Kidney (tissue), 14 donors: Measurements from ENCODE around the gene PLPPR5. TPM values are rescaled to one million over a fixed set of nuclear protein-coding genes. Genes with fewer than 3 reads are reported as not detected.

Experiments
- DNase-seq, 5 donors: peaks; one replicate each; pipeline ENCODE4 v3.0.0-alpha.2; 2013 to 2020
- FAIRE-seq: peaks from 2 replicates; lab custom pipeline; 2012; peaks lifted over from hg19 to GRCh38; lab: Jason Lieb, UNC
- H3K27ac ChIP-seq, 2 donors: one replicate each; pipeline ENCODE4 v1.7.0; 2013; ENCODE audit warnings: low read depth in 2 of 2, low read length in 2 of 2, inconsistent platforms in 1 of 2
- H3K27me3 ChIP-seq: one replicate; pipeline ENCODE4 v1.7.1; 2013; ENCODE audit warnings: low read length, inconsistent platforms; ENCODE audit not compliant: control insufficient read depth, insufficient read depth
- H3K36me3 ChIP-seq, 3 donors: one replicate each; pipeline versions ENCODE4 v1.7.0 to v1.7.1; 2013; ENCODE audit warnings: low read length in 3 of 3, control low read depth in 1 of 3, inconsistent platforms in 1 of 3; ENCODE audit not compliant: insufficient read depth in 3 of 3, control insufficient read depth in 2 of 3
- H3K4me1 ChIP-seq, 3 donors: one replicate each; pipeline versions ENCODE4 v1.7.0 to v1.7.1; 2013; ENCODE audit warnings: low read length in 3 of 3, inconsistent platforms in 1 of 3, low read depth in 1 of 3; ENCODE audit not compliant: control insufficient read depth in 2 of 3, insufficient read depth in 2 of 3
- H3K4me3 ChIP-seq, 3 donors: one replicate each; pipeline versions ENCODE4 v1.7.0 to v1.8.1; 2013; ENCODE audit warnings: low read length in 3 of 3, control low read depth in 1 of 3, inconsistent platforms in 1 of 3
- H3K9ac ChIP-seq, 3 donors: one replicate each; pipeline versions ENCODE4 v1.7.0 to v1.7.1; 2013; ENCODE audit warnings: low read length in 3 of 3, control low read depth in 1 of 3, inconsistent platforms in 1 of 3
- H3K9me3 ChIP-seq, 3 donors: one replicate each; pipeline versions ENCODE4 v1.7.0 to v1.7.1; 2013; ENCODE audit warnings: low read length in 3 of 3, control low read depth in 1 of 3, inconsistent platforms in 1 of 3; ENCODE audit not compliant: control insufficient read depth in 2 of 3, insufficient read depth in 1 of 3
- intact Hi-C: fragments of 100-400 bp; cut with DNase I; formaldehyde crosslinking; loops from one replicate; pipeline ENCODE4 v1.11.1; 2022
- polyA plus RNA-seq: library from polyadenylated mRNA; stranded (reverse); fragments of 350-450 nt; fragmentation: Illumina TruSeq; extraction: RNeasy Lipid Tissue Mini Kit (QIAGEN cat#74804); gene quantifications from one replicate; pipeline ENCODE4 v1.2.3, GENCODE V29; 2014; ENCODE audit warnings: low read depth, low replicate concordance; ENCODE audit not compliant: insufficient read depth
- total RNA-seq: library from RNA; stranded (reverse); fragmentation: NEBNext Ultra II Directional; extraction: Animal tissue kit (Norgen Biotek cat#: 25700); gene quantifications from one replicate; pipeline ENCODE4 v1.2.1, GENCODE V29; 2021
- TF ChIP-seq, protein P1 (sequence below): IDR thresholded peaks from 3 replicates; pipeline ENCODE4 v1.5.1; 2012; ENCODE audit warnings: mild to moderate bottlenecking, moderate library complexity, borderline replicate concordance; ENCODE audit not compliant: insufficient read depth; ENCODE audit errors: extremely low read depth
- donor health status: control.
- donor health status: control.
- donor health status: control.
- donor health status: control.
- donor health status: control.
- donor health status: DM: yes; HTN: yes; CAD: no.
- donor health status: Normal renal cell carcinoma (clear cell type).

The PLPPR5 gene
- total and polyA plus RNA-seq, 2 donors from 2014 or later: 0.09 TPM; not detected in 1

DNA sequence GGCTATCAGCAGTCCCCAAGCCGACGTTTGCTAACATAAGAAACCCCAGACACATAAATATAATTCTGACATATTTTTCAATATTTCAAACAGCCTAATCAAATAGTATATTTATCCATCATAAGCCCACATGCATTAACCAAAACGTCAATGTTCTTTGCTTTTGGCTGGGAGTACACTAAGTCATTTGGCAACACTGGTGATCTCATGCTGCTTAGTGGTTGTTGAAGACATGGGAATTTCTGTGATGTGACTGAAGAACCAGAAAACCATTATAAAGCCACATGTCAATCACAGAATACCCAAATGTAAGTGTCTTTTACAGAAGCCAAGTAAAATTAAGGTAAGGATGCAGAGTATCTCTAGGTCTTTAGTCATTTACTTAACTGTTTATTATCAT lies 57.6 kb downstream of the PLPPR5 start:
- TF ChIP-seq, protein P1, sequence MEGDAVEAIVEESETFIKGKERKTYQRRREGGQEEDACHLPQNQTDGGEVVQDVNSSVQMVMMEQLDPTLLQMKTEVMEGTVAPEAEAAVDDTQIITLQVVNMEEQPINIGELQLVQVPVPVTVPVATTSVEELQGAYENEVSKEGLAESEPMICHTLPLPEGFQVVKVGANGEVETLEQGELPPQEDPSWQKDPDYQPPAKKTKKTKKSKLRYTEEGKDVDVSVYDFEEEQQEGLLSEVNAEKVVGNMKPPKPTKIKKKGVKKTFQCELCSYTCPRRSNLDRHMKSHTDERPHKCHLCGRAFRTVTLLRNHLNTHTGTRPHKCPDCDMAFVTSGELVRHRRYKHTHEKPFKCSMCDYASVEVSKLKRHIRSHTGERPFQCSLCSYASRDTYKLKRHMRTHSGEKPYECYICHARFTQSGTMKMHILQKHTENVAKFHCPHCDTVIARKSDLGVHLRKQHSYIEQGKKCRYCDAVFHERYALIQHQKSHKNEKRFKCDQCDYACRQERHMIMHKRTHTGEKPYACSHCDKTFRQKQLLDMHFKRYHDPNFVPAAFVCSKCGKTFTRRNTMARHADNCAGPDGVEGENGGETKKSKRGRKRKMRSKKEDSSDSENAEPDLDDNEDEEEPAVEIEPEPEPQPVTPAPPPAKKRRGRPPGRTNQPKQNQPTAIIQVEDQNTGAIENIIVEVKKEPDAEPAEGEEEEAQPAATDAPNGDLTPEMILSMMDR: no peak
- Histone ChIP-seq H3K36me3 (no peaks in the 10 kb centered on the region), H3K4me3 (no peak overlapping the region), H3K9ac (no peak overlapping the region), H3K4me1 (no peaks in the 10 kb centered on the region), H3K27ac (no peak overlapping the region), H3K9me3 (no peaks in the 10 kb centered on the region), H3K27me3 (no peaks in the 10 kb centered on the region)
- intact Hi-C loops: no loop called here
- no peak for DNase-seq
- FAIRE-seq: no peak

DNA sequence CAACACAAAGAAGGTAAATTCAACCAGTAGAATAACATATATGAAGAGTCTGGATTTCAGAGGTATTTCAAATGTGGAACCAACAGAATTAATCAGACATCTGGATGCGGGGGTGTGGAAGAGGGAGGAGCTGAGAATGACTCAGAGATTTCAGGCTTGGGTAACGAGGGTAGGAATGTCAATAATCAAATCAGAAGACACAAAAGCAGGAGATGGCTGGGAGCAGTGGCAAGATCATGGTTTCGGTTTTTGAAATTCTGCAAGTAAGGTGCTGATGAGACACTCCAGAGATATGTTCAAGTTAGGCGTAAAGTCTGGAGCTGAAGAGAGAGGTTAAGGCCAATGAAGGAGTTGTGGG lies 64.0 kb downstream of the PLPPR5 start:
- Histone ChIP-seq H3K27ac (no peak overlapping the region), H3K36me3 (no peaks in the 10 kb centered on the region), H3K4me1 (no peaks in the 10 kb centered on the region), H3K4me3 (no peak overlapping the region), H3K9ac (no peak overlapping the region), H3K9me3 (no peaks in the 10 kb centered on the region), H3K27me3 (no peaks in the 10 kb centered on the region)
- intact Hi-C loops: no loop called here
- TF ChIP-seq, protein P1: no peak
- no peak for DNase-seq
- no peak for FAIRE-seq

DNA sequence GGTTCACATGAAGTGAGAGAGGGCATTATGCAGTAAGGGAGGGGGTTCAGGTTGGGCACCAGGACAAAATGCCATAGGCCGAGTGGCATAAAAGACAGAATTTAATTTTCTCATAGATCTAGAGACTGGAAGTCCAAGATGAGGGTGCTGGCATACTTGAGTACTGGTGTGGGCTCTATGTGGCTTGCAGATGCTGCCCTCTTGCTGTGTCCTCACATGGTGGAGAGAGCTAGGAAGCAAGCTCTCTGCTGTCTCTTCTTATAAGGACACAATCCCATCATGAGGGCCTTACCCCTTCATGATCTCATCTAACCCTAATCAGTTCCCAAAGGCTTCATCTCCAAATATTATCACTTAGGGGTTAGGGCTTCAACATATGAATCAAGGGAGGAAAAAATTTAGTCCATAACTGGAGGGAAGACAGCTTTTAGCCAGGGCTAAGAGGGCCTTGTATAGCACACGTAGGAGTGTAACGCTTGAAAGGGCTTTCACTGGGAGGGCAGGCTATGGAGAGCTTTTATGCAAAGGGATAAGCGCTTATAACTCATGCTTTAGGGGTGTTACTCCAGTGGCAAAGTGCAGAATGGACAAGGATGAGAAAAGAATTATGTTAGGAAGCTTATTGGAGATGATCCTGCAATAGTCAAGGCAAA lies 64.5 kb downstream of the PLPPR5 start:
- Histone ChIP-seq H3K27me3 (no peaks in the 10 kb centered on the region), H3K4me1 (no peaks in the 10 kb centered on the region), H3K9me3 (no peaks in the 10 kb centered on the region), H3K36me3 (no peaks in the 10 kb centered on the region), H3K9ac (no peak overlapping the region), H3K27ac (no peak overlapping the region), H3K4me3 (no peak overlapping the region)
- FAIRE-seq (no peak), DNase-seq (no peak)
- TF ChIP-seq, protein P1: no peak
- intact Hi-C loops: no loop called here

DNA sequence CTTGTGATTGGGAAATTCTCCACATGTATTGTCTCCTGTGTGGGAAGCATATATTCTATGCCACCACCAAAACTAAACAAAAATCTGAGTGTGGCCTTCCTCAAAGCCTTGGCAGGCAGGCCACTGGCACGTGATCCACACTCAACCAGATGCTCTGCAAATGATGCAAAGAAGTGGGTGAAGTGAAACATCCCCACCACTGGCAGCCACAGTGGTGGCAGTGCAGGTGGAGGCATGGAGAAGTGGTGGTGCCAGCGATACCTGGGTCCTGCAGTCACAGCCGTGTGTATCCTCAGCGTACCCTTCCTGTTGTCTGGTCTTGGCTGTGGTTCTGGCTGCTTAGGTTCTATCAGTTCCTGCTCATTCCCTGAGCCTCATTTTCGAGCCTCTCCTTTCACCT lies 65.2 kb downstream of the PLPPR5 start:
- H3K9ac ChIP-seq: no peak overlapping the region

More for the DNA sequence above, 65.2 kb downstream of the PLPPR5 start:
- Histone ChIP-seq H3K27me3 (no peaks in the 10 kb centered on the region), H3K36me3 (no peaks in the 10 kb centered on the region), H3K9me3 (no peaks in the 10 kb centered on the region), H3K4me3 (no peak overlapping the region), H3K27ac (no peak overlapping the region), H3K4me1 (no peaks in the 10 kb centered on the region)
- FAIRE-seq (no peak), DNase-seq (no peak)
- TF ChIP-seq, protein P1: no peak
- intact Hi-C loops: no loop called here
